Liver (tissue), 9 donors: Measurements from ENCODE around the gene SETBP1. TPM values are rescaled to one million over a fixed set of nuclear protein-coding genes. Genes with fewer than 3 reads are reported as not detected.

ENCODE experiments used
- DNase-seq: peaks from one replicate; pipeline ENCODE4 v3.0.0-alpha.2; 2017; ENCODE audit warnings: low spot score
- H3K27ac ChIP-seq, 2 donors: one replicate each; pipeline ENCODE4 v1.7.0; 2013; ENCODE audit warnings: inconsistent platforms in 2 of 2, low read length in 2 of 2, control low read depth in 1 of 2, low read depth in 1 of 2, mild to moderate bottlenecking in 1 of 2
- H3K27me3 ChIP-seq, 4 donors: one replicate each; pipeline versions ENCODE4 v1.6.1 to v1.7.0; 2013; ENCODE audit warnings: low read length in 3 of 4, inconsistent platforms in 1 of 4, mild to moderate bottlenecking in 1 of 4, moderate library complexity in 1 of 4; ENCODE audit not compliant: control insufficient read depth in 4 of 4, insufficient read depth in 4 of 4
- H3K36me3 ChIP-seq, 4 donors: one replicate each; pipeline versions ENCODE4 v1.6.1 to v1.7.0; 2013; ENCODE audit warnings: low read length in 3 of 4, mild to moderate bottlenecking in 3 of 4, low read depth in 1 of 4, moderate library complexity in 1 of 4; ENCODE audit not compliant: control insufficient read depth in 4 of 4, insufficient read depth in 3 of 4
- H3K4me1 ChIP-seq, 4 donors: one replicate each; pipeline versions ENCODE4 v1.6.1 to v1.7.0; 2013; ENCODE audit warnings: low read length in 3 of 4, mild to moderate bottlenecking in 3 of 4, moderate library complexity in 1 of 4; ENCODE audit not compliant: control insufficient read depth in 4 of 4, insufficient read depth in 4 of 4
- H3K4me3 ChIP-seq, 3 donors: one replicate each; pipeline versions ENCODE4 v1.6.1 to v1.7.0; 2013; ENCODE audit warnings: low read length in 3 of 3, control low read depth in 1 of 3, low read depth in 1 of 3, mild to moderate bottlenecking in 1 of 3
- H3K9ac ChIP-seq, 2 donors: one replicate each; pipeline ENCODE4 v1.7.0; 2013; ENCODE audit warnings: low read length in 2 of 2, mild to moderate bottlenecking in 2 of 2, moderate library complexity in 2 of 2, control low read depth in 1 of 2, low read depth in 1 of 2
- H3K9me3 ChIP-seq, 4 donors: one replicate each; pipeline versions ENCODE4 v1.6.1 to v1.7.0; 2013; ENCODE audit warnings: low read length in 3 of 4; ENCODE audit not compliant: control insufficient read depth in 4 of 4
- ATF3 ChIP-seq: IDR thresholded peaks from 2 replicates; pipeline ENCODE4 v1.6.1; 2016; ENCODE audit warnings: antibody characterized with exemption
- EGR1 ChIP-seq, 2 donors: IDR thresholded peaks; 2 replicates each; pipeline ENCODE4 v1.6.1; 2016 to 2018; ENCODE audit warnings: antibody characterized with exemption in 2 of 2, low read depth in 2 of 2
- FOXA1 ChIP-seq: IDR thresholded peaks from 2 replicates; pipeline ENCODE4 v1.6.1; 2016; ENCODE audit warnings: antibody characterized with exemption
- FOXA2 ChIP-seq: IDR thresholded peaks from 2 replicates; pipeline ENCODE4 v1.6.1; 2016; ENCODE audit warnings: antibody characterized with exemption
- GABPA ChIP-seq, 2 donors: IDR thresholded peaks in 1 of 2; conservative IDR thresholded peaks in 1 of 2; 2 replicates each; pipeline ENCODE4 v1.6.1; 2016; ENCODE audit warnings: antibody characterized with exemption in 2 of 2, mild to moderate bottlenecking in 1 of 2, moderate library complexity in 1 of 2
- HNF4A ChIP-seq, 2 donors: conservative IDR thresholded peaks; 2 replicates each; pipeline ENCODE4 v1.6.1; 2016; ENCODE audit warnings: antibody characterized with exemption in 2 of 2, mild to moderate bottlenecking in 2 of 2
- HNF4G ChIP-seq: IDR thresholded peaks from 2 replicates; pipeline ENCODE4 v1.6.1; 2016; ENCODE audit warnings: antibody characterized with exemption
- JUND ChIP-seq, 2 donors: IDR thresholded peaks; 2 replicates each; pipeline ENCODE4 v1.6.1; 2016; ENCODE audit warnings: antibody characterized with exemption in 2 of 2
- NR2F2 ChIP-seq: IDR thresholded peaks from 2 replicates; pipeline ENCODE4 v1.6.1; 2016; ENCODE audit warnings: antibody characterized with exemption
- RAD21 ChIP-seq, 2 donors: IDR thresholded peaks; 2 replicates each; pipeline ENCODE4 v1.6.1; 2016; ENCODE audit warnings: antibody characterized with exemption in 2 of 2, mild to moderate bottlenecking in 2 of 2
- REST ChIP-seq: IDR thresholded peaks from 2 replicates; pipeline ENCODE4 v1.6.1; 2016; ENCODE audit warnings: antibody characterized with exemption, mild to moderate bottlenecking
- RXRA ChIP-seq, 2 donors: IDR thresholded peaks; 2 replicates each; pipeline ENCODE4 v1.6.1; 2017 to 2018; ENCODE audit warnings: antibody characterized with exemption in 2 of 2, mild to moderate bottlenecking in 1 of 2
- SP1 ChIP-seq: IDR thresholded peaks from 2 replicates; pipeline ENCODE4 v1.6.1; 2018; ENCODE audit warnings: antibody characterized with exemption, mild to moderate bottlenecking
- TAF1 ChIP-seq: conservative IDR thresholded peaks from 2 replicates; pipeline ENCODE4 v1.6.1; 2016; ENCODE audit warnings: antibody characterized with exemption, mild to moderate bottlenecking
- YY1 ChIP-seq: IDR thresholded peaks from 2 replicates; pipeline ENCODE4 v1.6.1; 2016; ENCODE audit warnings: antibody characterized with exemption, mild to moderate bottlenecking
- ZBTB33 ChIP-seq: IDR thresholded peaks from 2 replicates; pipeline ENCODE4 v1.6.1; 2016; ENCODE audit warnings: antibody characterized with exemption
- WGBS: extraction: QIAGEN DNeasy Blood & Tissue Kit; methylation state at CpG from one replicate; pipeline ENCODE4 v1.1.7; 2013; 5-methylcytosine and 5-hydroxymethylcytosine counted together
- polyA plus RNA-seq, 2 donors: library from polyadenylated mRNA; stranded (reverse) in 1 of 2; unstranded in 1 of 2; fragments of 200-250 nt in 1 of 2; fragments of >200 nt in 1 of 2; fragmentation: Nextera tagmentation in 1 of 2; extraction: Ambion mirVana in 1 of 2; gene quantifications; one replicate each; pipeline versions ENCODE4 v1.2.1 to v1.2.3, GENCODE V29; 2013 to 2015
- total RNA-seq, 2 donors: library from RNA; depleted of rRNA; stranded (reverse); fragments of >200 nt; gene quantifications; one replicate each; pipeline ENCODE4 v1.2.3, GENCODE V29; 2014
- TF ChIP-seq, protein P1 (sequence below): fragments of 150-350 bp; IDR thresholded peaks from 2 replicates; pipeline ENCODE4 v1.5.1; 2017; ENCODE audit warnings: improper control_type of control experiment, low read depth, low read length; ENCODE audit not compliant: missing input control
- TF ChIP-seq, protein P2 (sequence below): IDR thresholded peaks from 2 replicates; pipeline ENCODE4 v1.6.1; 2016; ENCODE audit warnings: antibody characterized with exemption
- donor health status: healthy.
- donor health status: healthy.
- donor health status: healthy.
- donor health status: healthy.
- donor health status: healthy.

SETBP1 gene
- total and polyA plus RNA-seq, 4 donors: 2.5 to 15.8 (median 4.7) TPM

DNA sequence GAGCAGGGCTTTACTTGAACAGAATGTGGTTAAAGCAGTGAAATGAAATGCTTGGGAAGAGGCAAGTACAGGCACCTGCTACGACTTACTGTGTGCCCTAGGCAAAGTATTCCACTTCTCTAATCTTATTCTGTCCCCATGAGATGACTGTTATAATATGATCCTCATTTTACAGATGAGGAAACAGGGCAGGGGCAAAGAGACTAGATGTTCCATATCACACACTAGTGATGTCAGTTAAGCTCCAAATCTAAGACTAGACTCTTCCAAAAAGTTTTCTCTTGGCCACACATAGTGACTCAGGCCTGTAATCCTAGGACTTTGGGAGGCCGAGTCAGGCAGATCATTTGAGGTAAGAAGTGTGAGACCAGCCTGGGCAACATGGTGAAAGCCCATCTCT, 235.0 kb downstream of the SETBP1 start:
- peaks cover 19 to 35% (median 23%) of the 10 kb centered on the region in 4 donors for H3K4me1 ChIP-seq
- 94% methylated on average over 2 of the region's 2 CpGs for WGBS
- no peak overlapping the region for H3K27ac ChIP-seq
- H3K27me3 ChIP-seq: no peaks in the 10 kb centered on the region
- H3K4me3 ChIP-seq: no peak overlapping the region
- no peaks in the 10 kb centered on the region for H3K9me3 ChIP-seq
- H3K36me3 ChIP-seq: no peaks in the 10 kb centered on the region
- H3K9ac ChIP-seq: no peak overlapping the region
- TF ChIP-seq HNF4A (conservative IDR thresholded peaks at IDR 0.05) (no peak), TAF1 (no peak), SP1 (no peak), REST (no peak)
- DNase-seq: no peak

DNA sequence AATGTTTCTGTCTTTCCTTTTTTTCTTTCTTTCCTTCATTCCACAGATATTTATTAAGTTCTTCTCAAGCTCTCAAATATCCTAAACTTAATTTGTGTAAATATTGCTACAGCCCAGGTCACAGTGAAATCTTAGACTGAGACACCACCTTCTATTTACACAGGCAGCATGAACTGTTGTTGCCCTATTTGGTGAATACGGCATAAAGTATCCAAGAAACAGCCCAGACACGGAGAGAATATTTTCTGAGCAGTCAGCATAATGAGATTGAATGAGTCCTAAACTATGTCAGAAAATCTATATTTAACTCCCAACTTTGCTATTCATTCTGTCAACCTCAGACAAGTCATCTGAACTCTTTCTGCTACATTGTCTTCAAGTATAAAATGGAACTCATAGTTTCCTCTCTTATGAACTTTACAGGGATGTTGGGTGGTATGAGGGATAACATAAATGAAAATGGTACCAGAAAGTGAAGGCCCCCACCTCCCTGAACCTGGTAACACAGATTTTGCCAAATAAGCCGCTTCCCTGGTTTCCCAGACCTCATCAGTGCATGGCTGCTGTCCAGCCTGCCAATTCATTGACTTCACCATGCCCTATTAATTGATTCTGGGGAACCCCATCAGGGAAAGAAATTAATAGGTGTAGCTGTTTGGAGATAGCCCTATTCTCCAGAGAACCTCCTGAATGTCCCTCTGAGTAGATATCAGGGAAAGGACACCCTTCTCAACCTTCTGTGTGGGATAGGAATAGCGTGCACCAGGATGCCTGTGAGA, 235.9 kb downstream of the SETBP1 start:
- WGBS: 57% methylated on average over 4 of the region's 4 CpGs
- no peak overlapping the region for H3K27ac ChIP-seq
- TF ChIP-seq FOXA1: no peak
- TF ChIP-seq HNF4A (conservative IDR thresholded peaks at IDR 0.05): peak in 1 of 2 donors; percentile 22
- TF ChIP-seq RXRA (IDR thresholded peaks at IDR 0.05): peak in 1 of 2 donors; percentile 39
- no peak for TF ChIP-seq HNF4G
- no peak for TF ChIP-seq ATF3
- no peak for TF ChIP-seq GABPA (IDR thresholded peaks at IDR 0.05 in 1 of 2, conservative IDR thresholded peaks at IDR 0.05 in 1 of 2)
- no peak for TF ChIP-seq NR2F2
- TF ChIP-seq SP1: no peak
- peak; percentile 57 for TF ChIP-seq FOXA2
- TF ChIP-seq RAD21 (IDR thresholded peaks at IDR 0.05): no peak
- no peak for TF ChIP-seq TAF1
- TF ChIP-seq REST: peak; percentile 64
- TF ChIP-seq JUND (IDR thresholded peaks at IDR 0.05): no peak
- TF ChIP-seq, protein P1, sequence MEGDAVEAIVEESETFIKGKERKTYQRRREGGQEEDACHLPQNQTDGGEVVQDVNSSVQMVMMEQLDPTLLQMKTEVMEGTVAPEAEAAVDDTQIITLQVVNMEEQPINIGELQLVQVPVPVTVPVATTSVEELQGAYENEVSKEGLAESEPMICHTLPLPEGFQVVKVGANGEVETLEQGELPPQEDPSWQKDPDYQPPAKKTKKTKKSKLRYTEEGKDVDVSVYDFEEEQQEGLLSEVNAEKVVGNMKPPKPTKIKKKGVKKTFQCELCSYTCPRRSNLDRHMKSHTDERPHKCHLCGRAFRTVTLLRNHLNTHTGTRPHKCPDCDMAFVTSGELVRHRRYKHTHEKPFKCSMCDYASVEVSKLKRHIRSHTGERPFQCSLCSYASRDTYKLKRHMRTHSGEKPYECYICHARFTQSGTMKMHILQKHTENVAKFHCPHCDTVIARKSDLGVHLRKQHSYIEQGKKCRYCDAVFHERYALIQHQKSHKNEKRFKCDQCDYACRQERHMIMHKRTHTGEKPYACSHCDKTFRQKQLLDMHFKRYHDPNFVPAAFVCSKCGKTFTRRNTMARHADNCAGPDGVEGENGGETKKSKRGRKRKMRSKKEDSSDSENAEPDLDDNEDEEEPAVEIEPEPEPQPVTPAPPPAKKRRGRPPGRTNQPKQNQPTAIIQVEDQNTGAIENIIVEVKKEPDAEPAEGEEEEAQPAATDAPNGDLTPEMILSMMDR: no peak
- TF ChIP-seq EGR1 (IDR thresholded peaks at IDR 0.05; ENCODE audit: low read depth in 2 of 2): no peak
- TF ChIP-seq, protein P2, sequence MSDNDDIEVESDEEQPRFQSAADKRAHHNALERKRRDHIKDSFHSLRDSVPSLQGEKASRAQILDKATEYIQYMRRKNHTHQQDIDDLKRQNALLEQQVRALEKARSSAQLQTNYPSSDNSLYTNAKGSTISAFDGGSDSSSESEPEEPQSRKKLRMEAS: no peak
- no peak for TF ChIP-seq YY1
- TF ChIP-seq ZBTB33: no peak
- no peaks in the 10 kb centered on the region for H3K36me3 ChIP-seq
- H3K4me3 ChIP-seq: no peak overlapping the region
- no peak for DNase-seq
- peaks cover 18 to 32% (median 23%) of the 10 kb centered on the region in 4 donors for H3K4me1 ChIP-seq
- no peaks in the 10 kb centered on the region for H3K9me3 ChIP-seq
- no peaks in the 10 kb centered on the region for H3K27me3 ChIP-seq
- H3K9ac ChIP-seq: no peak overlapping the region
